IMR-90 (cell line): ENCODE data around the gene ME1. TPM values are rescaled to one million over a fixed set of nuclear protein-coding genes. Genes with fewer than 3 reads are reported as not detected.
"Not testable (repeated sequence)": the region's sequence is repeated elsewhere in the genome, so short reads cannot be mapped to it uniquely, and the experiment has no call there.

Experiments
- ATAC-seq: fragments of 200-7000 bp; cut with Tn5 transposase; 2 replicates; pipeline ENCODE4 v1.9.1; 2020; ENCODE audit warnings: low read depth, mild to moderate bottlenecking, moderate library complexity
- BruUV-seq: library from RNA; stranded (reverse); fragments of 400-500 nt; replicated peaks from 2 replicates; lab custom pipeline; 2021; lab: Mats Ljungman, UMichigan
- CTCF ChIA-PET: fragments of 300-600 bp; formaldehyde crosslinking; extraction: SDS; loops from one replicate; lab custom pipeline; 2021; ENCODE audit warnings: antibody characterized with exemption; lab: Yijun Ruan, JAX
- POLR2A ChIA-PET: fragments of 300-600 bp; sonication (Branson Sonifier 250); formaldehyde crosslinking; loops from one replicate; lab custom pipeline; 2022; ENCODE audit warnings: antibody characterized with exemption; ENCODE audit not compliant: unreplicated experiment; lab: Charles Lee
- DNase-seq: peaks from one replicate; pipeline ENCODE4 v3.0.0; 2013
- H2AFZ ChIP-seq: replicated peaks from 2 replicates; pipeline ENCODE3; 2013; ENCODE audit warnings: low read length, mild to moderate bottlenecking; ENCODE audit not compliant: poor library complexity
- H2AK5ac ChIP-seq: 2 replicates; pipeline ENCODE4 v1.6.1; 2013; ENCODE audit warnings: low read depth, low read length, inconsistent platforms
- H2AK9ac ChIP-seq: replicated peaks from 2 replicates; pipeline ENCODE3; 2013; ENCODE audit warnings: mild to moderate bottlenecking, low read depth, low read length, moderate library complexity; ENCODE audit not compliant: poor library complexity
- H2BK120ac ChIP-seq: 2 replicates; pipeline ENCODE4 v1.6.1; 2013; ENCODE audit warnings: low read depth, low read length, inconsistent platforms
- H2BK15ac ChIP-seq: 3 replicates; pipeline ENCODE4 v1.6.1; 2013; ENCODE audit warnings: low read depth, low read length, inconsistent platforms
- H2BK20ac ChIP-seq: 2 replicates; pipeline ENCODE4 v1.6.1; 2013; ENCODE audit warnings: low read depth, mild to moderate bottlenecking, inconsistent platforms, low read length, moderate library complexity
- H2BK5ac ChIP-seq: 2 replicates; pipeline ENCODE4 v1.6.1; 2013; ENCODE audit warnings: mild to moderate bottlenecking, low read depth, low read length, inconsistent platforms; ENCODE audit not compliant: poor library complexity, severe bottlenecking
- H3K14ac ChIP-seq: replicated peaks from 2 replicates; pipeline ENCODE4 v1.6.1; 2013; ENCODE audit warnings: low read depth, low read length, inconsistent platforms
- H3K18ac ChIP-seq: 2 replicates; pipeline ENCODE4 v1.6.1; 2013; ENCODE audit warnings: low read depth, low read length, control low read depth
- H3K23ac ChIP-seq: 2 replicates; pipeline ENCODE4 v1.6.1; 2013; ENCODE audit warnings: low read depth, low read length, inconsistent platforms
- H3K27ac ChIP-seq: 2 replicates; pipeline ENCODE4 v1.5.1; 2013; ENCODE audit warnings: mild to moderate bottlenecking, control low read depth, low read length; ENCODE audit not compliant: insufficient read depth
- H3K27me3 ChIP-seq: 2 replicates; pipeline ENCODE4 v1.6.1; 2013; ENCODE audit warnings: low read length; ENCODE audit not compliant: control insufficient read depth, insufficient read depth
- H3K36me3 ChIP-seq: 2 replicates; pipeline ENCODE4 v1.6.1; 2013; ENCODE audit warnings: low read length, mixed read lengths; ENCODE audit not compliant: control insufficient read depth, insufficient read depth
- H3K4ac ChIP-seq: 2 replicates; pipeline ENCODE4 v1.6.1; 2013; ENCODE audit warnings: low read depth, low read length, inconsistent platforms
- H3K4me1 ChIP-seq: 2 replicates; pipeline ENCODE4 v1.6.1; 2013; ENCODE audit warnings: low read length, mixed read lengths; ENCODE audit not compliant: control insufficient read depth, insufficient read depth
- H3K4me2 ChIP-seq: 2 replicates; pipeline ENCODE4 v1.6.1; 2013; ENCODE audit warnings: low read depth, mild to moderate bottlenecking, control low read depth, low read length, moderate library complexity
- H3K4me3 ChIP-seq: 2 replicates; pipeline ENCODE4 v1.5.1; 2013; ENCODE audit warnings: low read depth, mild to moderate bottlenecking, control low read depth, low read length, moderate library complexity; ENCODE audit not compliant: insufficient read depth
- H3K56ac ChIP-seq: 2 replicates; pipeline ENCODE4 v1.6.1; 2013; ENCODE audit warnings: low read length, inconsistent platforms; ENCODE audit not compliant: insufficient read depth; ENCODE audit errors: extremely low read depth
- H3K79me1 ChIP-seq, 2 experiments: 2 replicates each; pipeline ENCODE4 v1.6.1; 2013; ENCODE audit warnings: low read length in 2 of 2, inconsistent platforms in 1 of 2, low read depth in 1 of 2
- H3K9ac ChIP-seq: 2 replicates; pipeline ENCODE4 v1.6.1; 2013; ENCODE audit warnings: low read depth, low read length, control low read depth
- H3K9me1 ChIP-seq: 2 replicates; pipeline ENCODE4 v1.6.1; 2013; ENCODE audit warnings: low read length, inconsistent platforms; ENCODE audit not compliant: insufficient read depth
- H3K9me3 ChIP-seq: 2 replicates; pipeline ENCODE4 v1.6.1; 2013; ENCODE audit warnings: low read length; ENCODE audit not compliant: control insufficient read depth, insufficient read depth
- H4K20me1 ChIP-seq: 2 replicates; pipeline ENCODE4 v1.6.1; 2013; ENCODE audit warnings: low read length, inconsistent platforms; ENCODE audit not compliant: insufficient read depth
- H4K5ac ChIP-seq: 2 replicates; pipeline ENCODE4 v1.6.1; 2013; ENCODE audit warnings: mild to moderate bottlenecking, low read depth, low read length, control low read depth
- H4K8ac ChIP-seq, 2 experiments: 2 replicates each; pipeline ENCODE4 v1.6.1; 2013; ENCODE audit warnings: low read depth in 2 of 2, low read length in 2 of 2, control low read depth in 1 of 2, inconsistent platforms in 1 of 2
- H4K91ac ChIP-seq: 2 replicates; pipeline ENCODE4 v1.6.1; 2013; ENCODE audit warnings: low read depth, low read length, inconsistent platforms; ENCODE audit not compliant: insufficient read depth
- WGBS, 2 experiments: methylation state at CpG; one replicate each; pipeline versions ENCODE4 v1.1.5 to v1.1.7; 2013; ENCODE audit warnings: missing lambda C conversion rate in 2 of 2; ENCODE audit not compliant: insufficient read length in 1 of 2; ENCODE audit errors: extremely low coverage in 2 of 2; 5-methylcytosine and 5-hydroxymethylcytosine counted together
- dilution Hi-C: fragments of 300-500 bp; cut with HindIII; formaldehyde crosslinking; loops from one replicate; pipeline ENCODE4 v1.14.3; 2018; ENCODE audit warnings: low sequenced_read_pairs; ENCODE audit not compliant: unreplicated experiment
- in situ Hi-C: fragments of 300-500 bp; cut with MboI; formaldehyde crosslinking; loops from 3 replicates; pipeline ENCODE4 v1.14.3; 2019; ENCODE audit warnings: low sequenced_read_pairs, inconsistent platforms, mixed read lengths
- intact Hi-C: fragments of 100-400 bp; cut with micrococcal nuclease; formaldehyde crosslinking; loops from 2 replicates; pipeline ENCODE4 v1.10.0; 2022
- polyA plus RNA-seq, 3 experiments: library from polyadenylated mRNA; depleted of rRNA; stranded (reverse); fragments of >200 nt; gene quantifications; 2 replicates each; pipeline ENCODE4 v1.2.3, GENCODE V29; 2012; ENCODE audit warnings: low replicate concordance in 1 of 3
- total RNA-seq: library from RNA; depleted of rRNA; stranded (reverse); fragments of >200 nt; gene quantifications from 2 replicates; pipeline ENCODE4 v1.2.3, GENCODE V29; 2012

The ME1 gene
- total and polyA plus RNA-seq, 2 of the 4 experiments (the other 2 are of a cell fraction): 21.5 to 24.4 TPM

- H3K18ac ChIP-seq, H3K4me1 ChIP-seq, H2BK120ac ChIP-seq, H3K23ac ChIP-seq, H3K79me1 ChIP-seq, H3K36me3 ChIP-seq, H3K9me1 ChIP-seq, H3K9ac ChIP-seq, H2BK5ac ChIP-seq, H4K20me1 ChIP-seq, H3K4ac ChIP-seq, H3K56ac ChIP-seq, H3K9me3 ChIP-seq, H3K14ac ChIP-seq, H2AK9ac ChIP-seq, H4K91ac ChIP-seq, H3K4me2 ChIP-seq, ATAC-seq, H2BK20ac ChIP-seq, in situ Hi-C loops, H3K4me3 ChIP-seq, DNase-seq, H2AFZ ChIP-seq, H2AK5ac ChIP-seq, BruUV-seq, H3K27me3 ChIP-seq, intact Hi-C loops, H4K5ac ChIP-seq, H4K8ac ChIP-seq, H3K27ac ChIP-seq, H2BK15ac ChIP-seq, CTCF ChIA-PET, dilution Hi-C loops, POLR2A ChIA-PET: not testable (repeated sequence)
- WGBS, 2 experiments: 100% methylated on average over 2 of the region's 6 CpGs; no CpG with 5 or more reads in 1 of the 2 experiments
Observed at GRCh38 chr6:83362349-83362748, 68.5 kb downstream of the ME1 start.
